ENCODE data around the gene MRTFA. TPM values are rescaled to one million over a fixed set of nuclear protein-coding genes. Genes with fewer than 3 reads are reported as not detected.

The MRTFA gene
- total RNA-seq, 6 donors from 2014 or later, result 47.9 to 178 (median 61.3) TPM

- TF ChIP-seq CTCF (IDR thresholded peaks at IDR 0.05) (no peak), POLR2A (IDR thresholded peaks at IDR 0.05) (no peak), EP300 (IDR thresholded peaks at IDR 0.05) (no peak), POLR2AphosphoS5 (IDR thresholded peaks at IDR 0.05) (no peak)
- WGBS, 2 donors, result 86 to 88% methylated on average over 15 of the region's 15 CpGs
- H3K27me3 ChIP-seq, result no peaks in the 10 kb centered on the region
- peaks cover 9 to 22% (median 10%) of the 10 kb centered on the region in 4 donors for H3K4me1 ChIP-seq
- ATAC-seq (ENCODE audit: low FRiP score in 2 of 2) (no peak), DNase-seq (no peak)
- no peak overlapping the region for H3K27ac ChIP-seq
- H3K36me3 ChIP-seq, result no peaks in the 10 kb centered on the region
- H3K9me3 ChIP-seq, result no peaks in the 10 kb centered on the region
- no peak overlapping the region for H3K4me3 ChIP-seq
Observed at GRCh38 chr22:40680819-40681183, 44.3 kb upstream of the MRTFA start.

- no peaks in the 10 kb centered on the region for H3K36me3 ChIP-seq
- H3K4me3 ChIP-seq, result no peak overlapping the region
- no peak for DNase-seq
- peaks cover 9 to 22% (median 10%) of the 10 kb centered on the region in 4 donors for H3K4me1 ChIP-seq
- H3K9me3 ChIP-seq, result no peaks in the 10 kb centered on the region
- WGBS, 2 donors, result 42 to 45% methylated on average over 9 of the region's 9 CpGs
- TF ChIP-seq CTCF (IDR thresholded peaks at IDR 0.05), result no peak
- no peak for TF ChIP-seq EP300 (IDR thresholded peaks at IDR 0.05)
- TF ChIP-seq POLR2A (IDR thresholded peaks at IDR 0.05), result no peak
- no peak for TF ChIP-seq POLR2AphosphoS5 (IDR thresholded peaks at IDR 0.05)
- H3K27ac ChIP-seq, result no peak overlapping the region
- H3K27me3 ChIP-seq, result no peaks in the 10 kb centered on the region
- ATAC-seq (ENCODE audit: low FRiP score in 2 of 2), result no peak
Observed at GRCh38 chr22:40679964-40680818, 43.7 kb upstream of the MRTFA start.

- H3K4me3 ChIP-seq, result no peak within 1 kb of the TSS
- 28 to 47% methylated on average over 9 to 20 of the region's 21 CpGs for WGBS, 2 donors
Observed at GRCh38 chr22:40679249-40679963, 42.9 kb upstream of the MRTFA start, which contains the start of gene MCHR1. Gene MCHR1, plus strand, starts transcription at chr22:40679484. Its CDS starts 169 bp downstream, at chr22:40679653.

GRCh38 chr22:40678493-40679248 is 42.2 kb upstream of the MRTFA start:
- no peak overlapping the region for H3K27ac ChIP-seq
- TF ChIP-seq CTCF (IDR thresholded peaks at IDR 0.05) (no peak), POLR2AphosphoS5 (IDR thresholded peaks at IDR 0.05) (no peak), POLR2A (IDR thresholded peaks at IDR 0.05) (no peak), EP300 (IDR thresholded peaks at IDR 0.05) (no peak)
- H3K36me3 ChIP-seq, result no peaks in the 10 kb centered on the region

More at GRCh38 chr22:40679249-40679963, 42.9 kb upstream of the MRTFA start, which contains the start of gene MCHR1:
- no peaks in the 10 kb centered on the region for H3K9me3 ChIP-seq
- no peak within 1 kb of the TSS for H3K27ac ChIP-seq
- no peak for ATAC-seq (ENCODE audit: low FRiP score in 2 of 2)
- no peaks in the 10 kb centered on the region for H3K36me3 ChIP-seq
- peaks cover 9 to 22% (median 10%) of the 10 kb centered on the region in 4 donors for H3K4me1 ChIP-seq
- TF ChIP-seq POLR2AphosphoS5 (IDR thresholded peaks at IDR 0.05), result no peak
- TF ChIP-seq CTCF (IDR thresholded peaks at IDR 0.05), result no peak
- no peak for TF ChIP-seq POLR2A (IDR thresholded peaks at IDR 0.05)
- no peak for TF ChIP-seq EP300 (IDR thresholded peaks at IDR 0.05)
- DNase-seq, result peak in 1 of 2 donors; percentile 70
- no peaks in the 10 kb centered on the region for H3K27me3 ChIP-seq

More at GRCh38 chr22:40678493-40679248, 42.2 kb upstream of the MRTFA start:
- H3K27me3 ChIP-seq, result no peaks in the 10 kb centered on the region
- no peaks in the 10 kb centered on the region for H3K9me3 ChIP-seq
- H3K4me3 ChIP-seq, result no peak overlapping the region
- 76 to 89% methylated on average over 5 to 14 of the region's 14 CpGs for WGBS, 2 donors
- peaks cover 9 to 22% (median 10%) of the 10 kb centered on the region in 4 donors for H3K4me1 ChIP-seq
- ATAC-seq (ENCODE audit: low FRiP score in 2 of 2) (no peak), DNase-seq (no peak)
